Neuronal stem cell (in vitro differentiated cells): ENCODE results near the gene PLEKHH1.

ENCODE experiments used
- DNase-seq: peaks from one replicate; pipeline ENCODE4 v3.0.0-alpha.2; 2013; ENCODE audit warnings: low spot score
- H2AFZ ChIP-seq: one replicate; pipeline ENCODE4 v1.6.1; 2013; ENCODE audit warnings: mild to moderate bottlenecking, low read length, inconsistent platforms
- H2AK5ac ChIP-seq: 2 replicates; pipeline ENCODE4 v1.6.1; 2013; ENCODE audit warnings: low read depth, mild to moderate bottlenecking, inconsistent platforms, low read length, moderate library complexity, mixed read lengths
- H2BK120ac ChIP-seq: 2 replicates; pipeline ENCODE4 v1.6.1; 2013; ENCODE audit warnings: low read depth, mild to moderate bottlenecking, inconsistent platforms, low read length, moderate library complexity, mixed read lengths
- H2BK12ac ChIP-seq: one replicate; pipeline ENCODE4 v1.6.1; 2013; ENCODE audit warnings: low read length, inconsistent platforms
- H2BK15ac ChIP-seq: 2 replicates; pipeline ENCODE4 v1.6.1; 2013; ENCODE audit warnings: mild to moderate bottlenecking, low read length, inconsistent platforms, mixed read lengths
- H2BK5ac ChIP-seq: one replicate; pipeline ENCODE4 v1.6.1; 2013; ENCODE audit warnings: inconsistent platforms, mild to moderate bottlenecking, low read length, moderate library complexity
- H3K14ac ChIP-seq: one replicate; pipeline ENCODE4 v1.6.1; 2013; ENCODE audit warnings: low read length, inconsistent platforms
- H3K18ac ChIP-seq: 2 replicates; pipeline ENCODE4 v1.6.1; 2013; ENCODE audit warnings: low read length, inconsistent platforms
- H3K23ac ChIP-seq: 2 replicates; pipeline ENCODE4 v1.6.1; 2013; ENCODE audit warnings: low read depth, mild to moderate bottlenecking, mixed read lengths, low read length, inconsistent platforms; ENCODE audit not compliant: poor library complexity
- H3K27ac ChIP-seq: replicated peaks from 3 replicates; pipeline ENCODE4 v1.5.1; 2013; ENCODE audit warnings: low read length, inconsistent platforms
- H3K27me3 ChIP-seq, 3 experiments: 2 replicates each; pipeline ENCODE4 v1.6.1; 2013; ENCODE audit warnings: low read length in 3 of 3, mild to moderate bottlenecking in 2 of 3, inconsistent platforms in 1 of 3, low read depth in 1 of 3, mixed read lengths in 1 of 3, moderate library complexity in 1 of 3; ENCODE audit not compliant: control insufficient read depth in 3 of 3, insufficient read depth in 3 of 3
- H3K36me3 ChIP-seq, 2 donors: replicated peaks in 1 of 2; 2 replicates each; pipeline ENCODE4 v1.6.1; 2013; ENCODE audit warnings: low read length in 2 of 2; ENCODE audit not compliant: control insufficient read depth in 2 of 2, insufficient read depth in 2 of 2
- H3K4ac ChIP-seq: 2 replicates; pipeline ENCODE4 v1.6.1; 2013; ENCODE audit warnings: inconsistent platforms, mild to moderate bottlenecking, low read length, moderate library complexity
- H3K4me1 ChIP-seq, 2 donors: 1 replicate in 1 of 2; 2 replicates in 1 of 2; pipeline ENCODE4 v1.6.1; 2013; ENCODE audit warnings: low read length in 2 of 2, low read depth in 1 of 2; ENCODE audit not compliant: control insufficient read depth in 2 of 2, insufficient read depth in 1 of 2
- H3K4me2 ChIP-seq: one replicate; pipeline ENCODE4 v1.6.1; 2013; ENCODE audit warnings: mild to moderate bottlenecking, low read length, inconsistent platforms; ENCODE audit not compliant: insufficient read depth, poor library complexity, severe bottlenecking
- H3K4me3 ChIP-seq, 2 donors: 2 replicates each; pipeline ENCODE4 v1.5.1; 2013; ENCODE audit warnings: low read length in 2 of 2, mild to moderate bottlenecking in 2 of 2, inconsistent platforms in 1 of 2, moderate library complexity in 1 of 2
- H3K79me1 ChIP-seq: one replicate; pipeline ENCODE4 v1.6.1; 2013; ENCODE audit warnings: low read depth, mild to moderate bottlenecking, inconsistent platforms, low read length, moderate library complexity
- H3K9ac ChIP-seq: one replicate; pipeline ENCODE4 v1.6.1; 2013; ENCODE audit warnings: mild to moderate bottlenecking, low read depth, low read length, inconsistent platforms; ENCODE audit not compliant: poor library complexity
- H3K9me3 ChIP-seq, 2 donors: replicated peaks in 1 of 2; 2 replicates each; pipeline versions ENCODE3 to v1.6.1; 2013; ENCODE audit warnings: low read length in 2 of 2, mild to moderate bottlenecking in 2 of 2, inconsistent platforms in 1 of 2, low read depth in 1 of 2, mixed read lengths in 1 of 2, moderate library complexity in 1 of 2; ENCODE audit not compliant: control insufficient read depth in 2 of 2, insufficient read depth in 1 of 2
- H4K8ac ChIP-seq: one replicate; pipeline ENCODE4 v1.6.1; 2013; ENCODE audit warnings: low read depth, mild to moderate bottlenecking, inconsistent platforms, low read length, moderate library complexity
- H4K91ac ChIP-seq: one replicate; pipeline ENCODE4 v1.6.1; 2013; ENCODE audit warnings: low read length, low read depth, mild to moderate bottlenecking, inconsistent platforms; ENCODE audit not compliant: poor library complexity
- WGBS, 2 donors: extraction: QIAGEN DNeasy Blood & Tissue Kit; methylation state at CpG; one replicate each; pipeline ENCODE4 v1.1.7; 2013; ENCODE audit warnings: missing lambda C conversion rate in 2 of 2, mixed read lengths in 1 of 2; ENCODE audit not compliant: insufficient read length in 2 of 2, insufficient replicate concordance in 1 of 2; ENCODE audit errors: extremely low coverage in 2 of 2; 5-methylcytosine and 5-hydroxymethylcytosine counted together

PLEKHH1 gene

GRCh38 chr14:67491741-67492507 lies 41.2 kb upstream of the PLEKHH1 start:
- H4K8ac ChIP-seq = no peak overlapping the region
- H3K27me3 ChIP-seq = peaks cover 0 to 4% (median 0%) of the 10 kb centered on the region in 3 experiments
- H2AFZ ChIP-seq = no peak overlapping the region
- H3K4me3 ChIP-seq = peak overlapping the region in 1 of 2 donors; percentile 17
- no peak overlapping the region for H3K18ac ChIP-seq
- no peak overlapping the region for H2BK15ac ChIP-seq
- H2BK120ac ChIP-seq = no peak overlapping the region
- no peak overlapping the region for H2BK12ac ChIP-seq
- H3K4me1 ChIP-seq = no peaks in the 10 kb centered on the region
- H3K79me1 ChIP-seq = no peaks in the 10 kb centered on the region
- no peak overlapping the region for H3K14ac ChIP-seq
- H2BK5ac ChIP-seq = no peak overlapping the region
- H3K4me2 ChIP-seq = no peak overlapping the region
- no peak for DNase-seq
- H3K27ac ChIP-seq = no peak overlapping the region
- no CpG with 5 or more reads among the region's 9 CpGs for WGBS, 2 donors
- H3K23ac ChIP-seq = peak overlapping the region; percentile 26
- no peak overlapping the region for H3K4ac ChIP-seq
- peaks cover 2 to 20% of the 10 kb centered on the region in 2 donors for H3K9me3 ChIP-seq
- no peak overlapping the region for H3K9ac ChIP-seq
- H3K36me3 ChIP-seq = no peaks in the 10 kb centered on the region
- H2AK5ac ChIP-seq = no peak overlapping the region
- no peak overlapping the region for H4K91ac ChIP-seq

DNA sequence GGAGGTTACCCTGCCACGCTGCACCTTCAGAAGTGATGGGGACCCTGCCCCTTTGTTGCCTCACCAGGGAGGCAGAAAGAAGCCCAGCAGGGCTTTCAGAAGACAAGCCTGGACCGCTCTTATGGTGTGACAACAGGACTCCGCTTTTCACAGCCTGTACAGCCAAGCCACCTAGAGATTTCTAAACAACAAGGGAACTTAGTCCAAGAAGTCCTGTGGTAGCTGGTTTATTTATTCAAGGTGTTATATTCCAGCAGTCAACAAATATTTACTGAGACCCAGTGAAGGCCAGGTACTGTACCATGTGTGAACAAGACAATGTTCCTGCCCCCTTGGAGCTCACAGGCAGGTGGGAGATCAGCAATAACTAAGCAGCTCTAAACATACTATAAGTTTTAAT lies 40.6 kb upstream of the PLEKHH1 start:
- Histone ChIP-seq H3K9ac (no peak overlapping the region), H3K27me3 (no peaks in the 10 kb centered on the region), H3K36me3 (no peaks in the 10 kb centered on the region), H4K8ac (no peak overlapping the region), H3K27ac (no peak overlapping the region), H2AK5ac (no peak overlapping the region), H2BK15ac (no peak overlapping the region), H3K14ac (no peak overlapping the region), H3K4ac (no peak overlapping the region), H3K9me3 (peaks cover 2 to 20% of the 10 kb centered on the region in 2 donors), H2BK120ac (no peak overlapping the region), H3K79me1 (no peaks in the 10 kb centered on the region), H3K18ac (no peak overlapping the region), H3K4me3 (peak overlapping the region in 1 of 2 donors; percentile 17), H3K4me1 (no peaks in the 10 kb centered on the region), H2AFZ (no peak overlapping the region), H2BK5ac (no peak overlapping the region), H4K91ac (no peak overlapping the region), H2BK12ac (no peak overlapping the region), H3K4me2 (no peak overlapping the region), H3K23ac (no peak overlapping the region)
- WGBS, 2 donors = no CpG with 5 or more reads among the region's 3 CpGs
- DNase-seq = no peak

DNA sequence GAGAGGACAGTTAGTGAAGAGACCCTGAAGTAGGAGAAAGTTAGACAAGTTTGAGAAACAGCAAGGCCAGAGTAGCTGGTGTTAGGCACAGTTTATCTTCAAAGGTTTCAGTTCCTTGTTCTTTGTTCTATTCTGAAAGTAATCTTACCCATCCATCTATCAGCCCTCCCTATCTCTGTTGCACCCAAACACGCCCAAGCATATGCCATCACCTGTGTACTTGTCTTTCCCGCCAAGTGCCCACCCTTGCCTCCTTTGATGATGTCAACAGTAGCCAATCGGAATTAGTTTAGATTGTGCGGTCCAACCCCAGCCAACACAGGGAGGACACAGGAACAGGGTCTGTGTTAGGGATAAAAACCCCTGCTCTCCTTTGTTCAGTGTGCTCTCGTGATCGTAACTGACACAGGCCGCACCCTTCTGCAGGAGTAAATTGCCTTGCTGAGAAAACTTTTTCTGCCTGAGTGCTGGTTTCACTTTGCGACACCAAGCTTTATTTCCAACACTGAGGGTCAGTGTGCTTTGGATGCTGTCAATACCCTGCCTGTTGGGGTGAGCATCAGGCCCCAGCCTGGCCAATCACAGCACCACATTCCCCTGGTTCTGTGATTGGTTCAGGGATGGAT lies 39.9 kb upstream of the PLEKHH1 start:
- H3K9ac ChIP-seq = no peak overlapping the region

DNA sequence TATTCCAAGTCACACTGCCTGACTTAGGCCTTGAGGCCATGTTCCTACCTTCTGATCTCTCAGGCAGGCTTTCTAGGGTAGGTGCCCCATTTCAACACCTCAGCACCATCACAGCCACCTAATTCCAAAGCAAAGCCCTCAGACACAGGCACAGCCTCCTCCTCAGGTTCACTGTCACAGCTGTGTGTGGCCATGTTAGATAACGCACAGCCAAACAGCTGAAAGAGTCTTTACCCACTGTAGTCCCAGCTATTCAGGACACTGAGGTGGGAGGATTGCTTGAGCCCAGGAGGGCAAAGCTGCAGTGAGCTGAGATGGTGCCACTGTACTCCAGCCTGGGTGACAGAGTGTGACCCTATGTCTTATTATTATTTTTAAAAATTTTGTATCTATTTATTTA lies 37.3 kb upstream of the PLEKHH1 start:
- Histone ChIP-seq H3K18ac (no peak overlapping the region), H3K27me3 (no peaks in the 10 kb centered on the region), H2BK15ac (no peak overlapping the region), H3K4me1 (no peaks in the 10 kb centered on the region), H4K91ac (no peak overlapping the region), H2BK12ac (no peak overlapping the region), H3K36me3 (no peaks in the 10 kb centered on the region), H3K27ac (no peak overlapping the region), H3K4ac (no peak overlapping the region), H3K23ac (no peak overlapping the region), H2BK5ac (no peak overlapping the region), H2BK120ac (no peak overlapping the region), H3K9me3 (peaks cover 2 to 20% of the 10 kb centered on the region in 2 donors), H4K8ac (no peak overlapping the region), H3K79me1 (no peaks in the 10 kb centered on the region), H2AK5ac (no peak overlapping the region), H3K4me3 (no peak overlapping the region), H3K4me2 (no peak overlapping the region), H3K9ac (no peak overlapping the region), H2AFZ (no peak overlapping the region), H3K14ac (no peak overlapping the region)
- DNase-seq = no peak
- WGBS, 2 donors = no CpG with 5 or more reads among the region's 1 CpG

More for the DNA sequence above, 39.9 kb upstream of the PLEKHH1 start:
- H3K23ac ChIP-seq = no peak overlapping the region
- H2BK12ac ChIP-seq = no peak overlapping the region
- H3K4ac ChIP-seq = no peak overlapping the region
- no peaks in the 10 kb centered on the region for H3K79me1 ChIP-seq
- H3K4me3 ChIP-seq = no peak overlapping the region
- peaks cover 2 to 20% of the 10 kb centered on the region in 2 donors for H3K9me3 ChIP-seq
- WGBS, 2 donors = no CpG with 5 or more reads among the region's 8 CpGs
- no peak overlapping the region for H2AFZ ChIP-seq
- H2BK15ac ChIP-seq = no peak overlapping the region
- H3K4me2 ChIP-seq = no peak overlapping the region
- no peak overlapping the region for H3K14ac ChIP-seq
- no peak overlapping the region for H2BK5ac ChIP-seq
- no peaks in the 10 kb centered on the region for H3K27me3 ChIP-seq
- H3K27ac ChIP-seq = no peak overlapping the region
- H2BK120ac ChIP-seq = no peak overlapping the region
- H2AK5ac ChIP-seq = no peak overlapping the region
- H4K91ac ChIP-seq = no peak overlapping the region
- no peaks in the 10 kb centered on the region for H3K4me1 ChIP-seq
- no peak overlapping the region for H4K8ac ChIP-seq
- no peaks in the 10 kb centered on the region for H3K36me3 ChIP-seq
- no peak overlapping the region for H3K18ac ChIP-seq
- no peak for DNase-seq
